Measurements from ENCODE around the gene SKI.

The SKI gene

DNA sequence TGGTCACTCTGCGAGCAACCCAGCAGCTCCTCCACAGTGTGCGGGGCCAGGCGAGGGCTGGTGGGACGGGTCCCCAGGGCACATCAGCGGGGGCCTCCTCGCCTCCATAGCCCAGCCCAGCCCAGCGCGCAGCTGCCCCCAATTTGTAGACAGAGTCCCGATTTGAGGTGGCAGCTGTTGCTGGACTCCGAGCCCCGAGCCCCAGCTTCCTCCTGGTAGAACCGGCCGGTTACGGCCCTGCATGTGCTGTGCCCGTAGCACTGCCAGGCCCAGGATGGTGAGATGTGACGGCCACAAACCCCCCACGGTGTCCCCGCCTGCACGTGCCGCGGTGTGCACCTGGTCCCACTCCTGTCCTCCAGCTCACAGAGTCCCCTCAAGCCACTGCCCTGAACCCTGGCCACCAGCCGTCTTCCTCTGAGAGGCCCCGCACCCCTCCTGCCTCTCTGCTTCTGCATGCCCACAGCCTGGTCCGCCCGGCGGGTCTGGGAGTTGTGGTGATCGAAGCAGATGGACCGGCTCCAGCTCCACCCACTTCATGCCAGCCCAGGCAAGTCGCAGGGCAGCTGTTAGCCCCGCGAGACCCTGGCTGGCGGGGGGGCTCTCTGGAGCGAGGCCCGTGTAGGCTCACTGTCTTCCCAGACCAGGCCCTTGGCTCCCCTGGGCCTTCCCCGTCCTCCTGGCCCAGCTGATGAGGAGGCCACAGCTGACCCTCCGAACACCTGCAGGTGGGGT is 107.8 kb downstream of the SKI start:
- TF ChIP-seq, protein P1, sequence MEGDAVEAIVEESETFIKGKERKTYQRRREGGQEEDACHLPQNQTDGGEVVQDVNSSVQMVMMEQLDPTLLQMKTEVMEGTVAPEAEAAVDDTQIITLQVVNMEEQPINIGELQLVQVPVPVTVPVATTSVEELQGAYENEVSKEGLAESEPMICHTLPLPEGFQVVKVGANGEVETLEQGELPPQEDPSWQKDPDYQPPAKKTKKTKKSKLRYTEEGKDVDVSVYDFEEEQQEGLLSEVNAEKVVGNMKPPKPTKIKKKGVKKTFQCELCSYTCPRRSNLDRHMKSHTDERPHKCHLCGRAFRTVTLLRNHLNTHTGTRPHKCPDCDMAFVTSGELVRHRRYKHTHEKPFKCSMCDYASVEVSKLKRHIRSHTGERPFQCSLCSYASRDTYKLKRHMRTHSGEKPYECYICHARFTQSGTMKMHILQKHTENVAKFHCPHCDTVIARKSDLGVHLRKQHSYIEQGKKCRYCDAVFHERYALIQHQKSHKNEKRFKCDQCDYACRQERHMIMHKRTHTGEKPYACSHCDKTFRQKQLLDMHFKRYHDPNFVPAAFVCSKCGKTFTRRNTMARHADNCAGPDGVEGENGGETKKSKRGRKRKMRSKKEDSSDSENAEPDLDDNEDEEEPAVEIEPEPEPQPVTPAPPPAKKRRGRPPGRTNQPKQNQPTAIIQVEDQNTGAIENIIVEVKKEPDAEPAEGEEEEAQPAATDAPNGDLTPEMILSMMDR (IDR thresholded peaks at IDR 0.05; ENCODE audit: low read depth, low read length): no peak
- DNase-seq (ENCODE audit: low read depth, low spot score): no peak
- in situ Hi-C loops (cut with HindIII; ENCODE audit: low sequenced_read_pairs): no loop called here
- no peak overlapping the region for H3K4me3 ChIP-seq (ENCODE audit: low read depth, low read length)

DNA sequence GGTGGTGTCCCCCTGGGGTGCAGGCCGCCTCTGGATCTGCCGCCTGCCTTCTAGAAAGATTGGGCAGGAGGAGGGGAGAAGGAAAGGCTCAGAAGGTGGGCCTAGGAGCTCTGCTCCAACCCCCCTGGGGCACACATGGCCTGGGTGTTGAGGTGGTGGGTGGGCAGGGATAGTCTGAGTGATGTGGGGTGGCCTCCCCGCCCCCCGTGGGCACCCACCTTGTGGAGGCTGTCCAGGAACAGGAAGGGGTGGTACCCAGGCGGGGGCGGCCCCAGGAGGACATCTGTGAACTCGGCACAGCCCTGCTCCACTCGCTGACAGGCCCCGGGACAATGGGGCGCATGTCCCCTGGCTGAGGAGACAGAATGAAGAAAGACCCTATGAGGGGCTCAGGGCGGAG is 108.4 kb downstream of the SKI start:
- H3K4me3 ChIP-seq (ENCODE audit: low read depth, low read length): no peak overlapping the region
- in situ Hi-C loops (cut with HindIII; ENCODE audit: low sequenced_read_pairs): no loop called here
- TF ChIP-seq, protein P1 (IDR thresholded peaks at IDR 0.05; ENCODE audit: low read depth, low read length): no peak
- no peak for DNase-seq (ENCODE audit: low read depth, low spot score)

DNA sequence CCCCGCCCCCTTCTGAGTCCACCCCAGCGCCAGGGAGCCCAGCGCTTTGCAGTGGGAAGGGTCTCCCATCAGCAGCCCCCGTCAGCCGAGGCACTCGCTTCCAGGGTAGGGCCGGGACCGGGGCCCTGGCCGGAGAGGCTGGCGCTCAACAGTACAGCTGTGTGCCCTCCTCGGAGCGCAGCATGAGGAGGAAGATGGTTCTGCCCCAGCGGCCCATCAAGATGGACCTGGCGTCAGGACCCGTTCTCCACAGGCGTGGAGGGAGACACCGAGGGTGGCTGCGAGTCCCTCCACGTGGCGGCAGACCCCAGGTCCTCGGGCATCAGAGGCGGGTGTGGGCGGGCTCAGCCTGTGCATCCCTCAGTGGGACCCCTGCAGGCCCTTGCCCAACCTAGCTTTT is 109.0 kb downstream of the SKI start:
- no peak overlapping the region for H3K4me3 ChIP-seq (ENCODE audit: low read depth, low read length)
- TF ChIP-seq, protein P1 (IDR thresholded peaks at IDR 0.05; ENCODE audit: low read depth, low read length): no peak
- DNase-seq (ENCODE audit: low read depth, low spot score): no peak
- in situ Hi-C loops (cut with HindIII; ENCODE audit: low sequenced_read_pairs): no loop called here

DNA sequence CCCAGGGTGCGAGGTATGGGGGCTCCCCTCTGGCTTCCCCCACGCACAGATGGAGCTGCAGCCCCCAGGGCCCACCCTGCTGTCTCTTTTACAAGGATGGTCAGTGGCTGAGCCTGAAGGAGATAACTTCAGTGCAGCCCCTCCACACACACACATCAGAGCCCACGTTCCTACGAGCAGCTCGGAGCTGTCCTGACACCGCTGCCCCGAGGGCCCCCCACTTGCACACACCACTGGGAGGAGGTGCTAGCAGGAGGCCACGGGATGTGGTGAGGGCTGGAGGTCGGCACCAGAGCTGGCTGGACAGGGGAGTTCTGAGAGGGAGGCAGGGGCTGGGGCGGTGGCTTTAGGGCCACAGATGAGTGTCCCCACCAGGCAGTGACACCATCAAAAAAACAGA is 109.4 kb downstream of the SKI start:
- no peak overlapping the region for H3K4me3 ChIP-seq (ENCODE audit: low read depth, low read length)
- TF ChIP-seq, protein P1 (IDR thresholded peaks at IDR 0.05; ENCODE audit: low read depth, low read length): no peak
- in situ Hi-C loops (cut with HindIII; ENCODE audit: low sequenced_read_pairs): no loop called here
- DNase-seq (ENCODE audit: low read depth, low spot score): no peak

DNA sequence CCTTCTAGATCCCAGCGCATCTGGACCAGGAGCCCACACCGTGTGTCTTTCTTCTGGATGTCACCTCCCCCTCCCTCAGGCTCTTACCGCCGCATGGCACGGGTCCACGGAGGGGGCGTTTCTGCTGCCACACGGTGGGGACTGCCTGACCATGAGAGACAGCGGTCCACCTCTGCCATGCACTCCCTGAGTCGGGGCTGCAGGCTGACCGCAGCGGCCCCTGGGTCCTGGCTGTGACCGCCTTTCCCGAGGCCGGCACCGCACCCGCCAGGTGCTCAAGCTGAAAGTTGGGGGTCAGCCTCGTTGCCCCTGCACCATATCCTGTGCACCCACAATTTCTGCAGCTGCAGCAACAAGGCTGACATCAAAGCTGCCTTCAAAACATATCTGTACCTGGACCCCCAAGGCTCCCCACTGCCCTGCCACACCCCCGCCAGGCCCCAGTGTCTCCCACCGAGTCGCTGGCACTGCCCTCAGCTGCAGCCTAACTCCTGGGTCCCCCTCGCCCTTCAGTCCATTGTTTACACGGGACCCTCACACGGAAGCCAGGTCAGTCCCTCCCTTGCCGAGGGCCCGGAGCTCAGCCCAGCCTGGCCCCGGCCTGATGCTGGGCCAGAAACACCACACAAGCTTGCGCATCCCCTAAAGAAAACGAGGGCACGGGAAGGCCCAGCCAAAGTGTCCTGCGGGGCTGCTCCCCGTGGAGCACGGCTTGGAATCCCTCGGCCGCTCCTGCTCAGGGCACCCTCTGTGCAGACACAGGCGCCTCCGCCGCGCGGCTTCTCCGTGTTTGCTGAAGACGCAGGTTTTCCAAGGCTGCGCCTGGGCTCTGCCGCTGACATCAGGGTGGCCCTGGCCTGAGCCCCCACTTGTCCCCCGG is 111.3 kb downstream of the SKI start:
- no peak for DNase-seq (ENCODE audit: low read depth, low spot score)
- no peak overlapping the region for H3K4me3 ChIP-seq (ENCODE audit: low read depth, low read length)
- in situ Hi-C loops (cut with HindIII; ENCODE audit: low sequenced_read_pairs): no loop called here
- TF ChIP-seq, protein P1 (IDR thresholded peaks at IDR 0.05; ENCODE audit: low read depth, low read length): no peak

DNA sequence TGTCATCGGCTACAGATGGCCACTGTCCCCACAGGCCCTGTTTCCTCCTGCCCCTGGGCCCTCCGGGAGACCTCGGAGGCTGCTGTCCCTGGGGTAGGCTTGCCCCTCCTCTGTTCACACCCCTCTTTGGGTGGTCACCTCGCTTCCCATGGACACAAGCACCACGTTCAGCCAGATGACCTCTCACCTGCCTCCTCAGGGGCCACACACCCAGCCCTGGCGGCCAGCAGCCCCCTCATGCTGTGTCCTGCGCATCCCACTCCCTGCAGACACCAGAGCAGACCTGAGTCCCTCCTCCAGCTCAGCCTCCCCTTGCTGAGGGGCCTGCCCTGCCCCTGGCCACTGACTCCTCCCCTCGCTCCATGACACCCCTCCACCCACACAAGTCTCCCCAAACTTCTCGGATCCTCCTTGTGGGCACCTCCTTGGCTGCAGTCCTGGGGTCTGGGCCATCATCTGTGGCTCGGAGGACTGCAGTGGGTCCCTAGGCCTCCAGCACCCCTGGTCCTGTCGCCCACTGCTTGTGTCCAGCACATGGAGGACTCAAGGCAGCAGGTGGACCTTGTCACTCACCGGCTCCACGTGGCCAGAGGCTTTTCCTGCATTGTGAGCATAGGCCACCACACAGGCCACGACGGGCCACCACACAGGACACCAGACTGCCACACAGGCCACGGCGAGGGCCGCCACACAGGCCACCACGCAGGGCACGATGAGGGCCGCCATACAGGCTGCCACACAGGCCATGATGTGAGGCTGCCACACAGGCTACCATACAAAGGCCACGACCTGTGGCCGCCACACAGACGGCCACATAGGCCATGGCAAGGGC is 112.2 kb downstream of the SKI start:
- no peak for DNase-seq (ENCODE audit: low read depth, low spot score)
- TF ChIP-seq, protein P1 (IDR thresholded peaks at IDR 0.05; ENCODE audit: low read depth, low read length): no peak
- H3K4me3 ChIP-seq (ENCODE audit: low read depth, low read length): no peak overlapping the region
- in situ Hi-C loops (cut with HindIII; ENCODE audit: low sequenced_read_pairs): no loop called here
